ENCODE measurements around the gene ARMC7. TPM values are rescaled to one million over a fixed set of nuclear protein-coding genes. Genes with fewer than 3 reads are reported as not detected.
A peak's percentile ranks its signal among the peaks of the same experiment; 100 is the strongest.

Gene ARMC7
- total and polyA plus RNA-seq, 10 of the 15 experiments (the other 5 are each of a cell fraction or from before 2014, with no cell fraction given), result 1.5 to 19.8 (median 6.3) TPM

- no peaks in the 10 kb centered on the region for H3K79me2 ChIP-seq (ENCODE audit: control insufficient read depth, insufficient read depth, low read length)
- intact Hi-C loops (cut with micrococcal nuclease; ENCODE audit: unreplicated experiment), result no loop called here
- whole genome bisulfite sequencing (ENCODE audit: insufficient coverage, insufficient replicate concordance, low lambda C conversion rate, missing lambda C conversion rate), result 84% methylated on average over 15 of the region's 15 CpGs
- H3K9ac ChIP-seq (ENCODE audit: control insufficient read depth, insufficient read depth, low read length), result no peak overlapping the region; the same call in 1 of the 2 replicates
- DNase-seq (ENCODE audit: low read depth, low spot score), result no peak
- no TSS peak for BruUV-seq (replicated peaks)
- SMC1A ChIA-PET (ENCODE audit: uncharacterized antibody, unreplicated experiment), result interaction anchor here (0.9 kb wide), 1 partner anchor 75 kb away, joined by 3 read pairs; no protein-coding TSS in a partner anchor
- no peak overlapping the region; the same call in 1 of the 2 replicates for H3K4me2 ChIP-seq (ENCODE audit: control insufficient read depth, insufficient read depth)
- H3K4me3 ChIP-seq, result no peak overlapping the region
- H3K27ac ChIP-seq (ENCODE audit: control insufficient read depth, insufficient read depth), result no peak overlapping the region
- no peaks in the 10 kb centered on the region for H3K9me3 ChIP-seq (replicated peaks; ENCODE audit: control insufficient read depth, insufficient read depth, low read length)
- peaks cover 13% of the 10 kb centered on the region for H3K4me1 ChIP-seq (ENCODE audit: control insufficient read depth, insufficient read depth, low read length)
- RAD21 ChIA-PET (ENCODE audit: unreplicated experiment), result interaction anchor here (1.7 kb wide), 1 partner anchor 8 kb away, joined by 9 read pairs; no protein-coding TSS in a partner anchor
- POLR2A ChIA-PET, result interaction anchor here (3.1 kb wide), 1 partner anchor 9 kb away, joined by 15 read pairs; no protein-coding TSS in a partner anchor
- H3K36me3 ChIP-seq (ENCODE audit: control insufficient read depth in 2 of 2, insufficient read depth in 2 of 2, low read length in 1 of 2), result no peaks in the 10 kb centered on the region
- in situ Hi-C loops (cut with MboI), result no loop called here
- peak; percentile 31 for FAIRE-seq
- ATAC-seq, result no peak
- H3K27me3 ChIP-seq (replicated peaks in 1 of 2; ENCODE audit: control insufficient read depth in 2 of 2, insufficient read depth in 2 of 2, low read length in 1 of 2), result no peaks in the 10 kb centered on the region
- no peaks in the 10 kb centered on the region for H4K20me1 ChIP-seq (ENCODE audit: control insufficient read depth, insufficient read depth)
- H2AFZ ChIP-seq (ENCODE audit: control insufficient read depth, low read depth, low read length), result no peak overlapping the region
- CTCF ChIA-PET, result interaction anchor here (0.6 to 3.1 kb wide), 4 partner anchors 14 to 697 kb away, joined by 3 to 12 read pairs (median 4); no protein-coding TSS in a partner anchor
- TF ChIP-seq IRF5 (IDR thresholded peaks at IDR 0.05; ENCODE audit: borderline replicate concordance) (no peak), MYB (IDR thresholded peaks at IDR 0.05; ENCODE audit: borderline replicate concordance, low read depth, low read length) (no peak), FOS (IDR thresholded peaks at IDR 0.05; ENCODE audit: borderline replicate concordance, extremely low read depth, insufficient read length) (no peak), PBX3 (IDR thresholded peaks at IDR 0.05; ENCODE audit: insufficient replicate concordance, low read depth, low read length) (no peak), RELA (IDR thresholded peaks at IDR 0.05; ENCODE audit: borderline replicate concordance, partially characterized antibody) (no peak), CHD2 (IDR thresholded peaks at IDR 0.05; ENCODE audit: borderline replicate concordance, low read depth, low read length) (no peak), RBBP5 (conservative IDR thresholded peaks at IDR 0.05) (no peak), JUND (IDR thresholded peaks at IDR 0.05; ENCODE audit: low read depth, low read length) (no peak), EGR1 (IDR thresholded peaks at IDR 0.05; ENCODE audit: borderline replicate concordance in 1 of 2, low read depth in 2 of 2, low read length in 2 of 2) (no peak), KDM1A (IDR thresholded peaks at IDR 0.05; ENCODE audit: borderline replicate concordance) (no peak), ZNF217 (IDR thresholded peaks at IDR 0.05) (no peak), RELB (IDR thresholded peaks at IDR 0.05; ENCODE audit: low read depth) (no peak), E2F8 (IDR thresholded peaks at IDR 0.05; ENCODE audit: low read depth, partially characterized antibody) (no peak), MTA3 (IDR thresholded peaks at IDR 0.05; ENCODE audit: borderline replicate concordance, low read length) (no peak)
Observed at GRCh38 chr17:75086496-75087181, 23.1 kb upstream of the ARMC7 start.

Data from GM12878 (cell line).